ENCODE measurements around the gene CRACDL. TPM values are rescaled to one million over a fixed set of nuclear protein-coding genes. Genes with fewer than 3 reads are reported as not detected.

CRACDL gene
- total RNA-seq, 1 donor from 2014 or later = 6.2 TPM

DNA sequence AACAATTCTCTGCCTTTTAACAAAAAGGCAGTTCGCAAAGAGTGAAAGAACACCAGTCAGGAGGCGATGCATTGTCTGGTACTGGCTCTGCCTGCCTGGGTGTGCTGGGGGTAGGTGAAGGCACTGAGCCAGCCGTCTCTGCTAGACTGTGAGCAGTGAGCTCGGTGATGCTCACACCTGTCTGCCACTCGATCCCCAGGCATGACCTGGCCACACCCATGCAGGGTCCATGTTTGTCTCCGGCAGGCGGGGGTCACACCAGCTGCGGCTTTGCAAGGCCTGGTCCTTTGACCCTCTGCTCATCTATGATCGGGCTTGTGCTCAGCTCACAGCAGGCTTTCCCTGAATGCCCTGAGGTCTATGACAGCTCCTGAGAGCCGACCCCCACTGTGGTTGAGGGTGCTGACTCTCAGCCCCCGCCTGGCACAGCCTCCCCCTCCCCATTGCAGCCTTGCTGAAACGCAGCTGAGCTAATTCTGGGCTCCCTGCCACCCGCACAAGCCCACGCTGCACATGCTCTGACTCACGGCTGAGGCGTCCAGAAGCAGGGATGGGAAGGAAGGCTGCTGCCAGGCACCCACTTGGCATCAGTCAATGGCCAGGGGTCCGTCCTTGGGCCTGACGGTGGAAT, 23.7 kb downstream of the CRACDL start:
- Mint-ChIP-seq H3K27me3 (peaks cover 4% of the 10 kb centered on the region), H3K4me3 (no peak overlapping the region), H3K4me1 (ENCODE audit: unreplicated experiment) (peaks cover 24% of the 10 kb centered on the region), H3K36me3 (no peaks in the 10 kb centered on the region), H3K27ac (no peak overlapping the region), H3K9me3 (no peaks in the 10 kb centered on the region)
- DNase-seq (ENCODE audit: extremely low spot score, unreplicated experiment) = peak; percentile 61
- TF ChIP-seq, protein P1, sequence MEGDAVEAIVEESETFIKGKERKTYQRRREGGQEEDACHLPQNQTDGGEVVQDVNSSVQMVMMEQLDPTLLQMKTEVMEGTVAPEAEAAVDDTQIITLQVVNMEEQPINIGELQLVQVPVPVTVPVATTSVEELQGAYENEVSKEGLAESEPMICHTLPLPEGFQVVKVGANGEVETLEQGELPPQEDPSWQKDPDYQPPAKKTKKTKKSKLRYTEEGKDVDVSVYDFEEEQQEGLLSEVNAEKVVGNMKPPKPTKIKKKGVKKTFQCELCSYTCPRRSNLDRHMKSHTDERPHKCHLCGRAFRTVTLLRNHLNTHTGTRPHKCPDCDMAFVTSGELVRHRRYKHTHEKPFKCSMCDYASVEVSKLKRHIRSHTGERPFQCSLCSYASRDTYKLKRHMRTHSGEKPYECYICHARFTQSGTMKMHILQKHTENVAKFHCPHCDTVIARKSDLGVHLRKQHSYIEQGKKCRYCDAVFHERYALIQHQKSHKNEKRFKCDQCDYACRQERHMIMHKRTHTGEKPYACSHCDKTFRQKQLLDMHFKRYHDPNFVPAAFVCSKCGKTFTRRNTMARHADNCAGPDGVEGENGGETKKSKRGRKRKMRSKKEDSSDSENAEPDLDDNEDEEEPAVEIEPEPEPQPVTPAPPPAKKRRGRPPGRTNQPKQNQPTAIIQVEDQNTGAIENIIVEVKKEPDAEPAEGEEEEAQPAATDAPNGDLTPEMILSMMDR (conservative IDR thresholded peaks at IDR 0.05) = no peak

DNA sequence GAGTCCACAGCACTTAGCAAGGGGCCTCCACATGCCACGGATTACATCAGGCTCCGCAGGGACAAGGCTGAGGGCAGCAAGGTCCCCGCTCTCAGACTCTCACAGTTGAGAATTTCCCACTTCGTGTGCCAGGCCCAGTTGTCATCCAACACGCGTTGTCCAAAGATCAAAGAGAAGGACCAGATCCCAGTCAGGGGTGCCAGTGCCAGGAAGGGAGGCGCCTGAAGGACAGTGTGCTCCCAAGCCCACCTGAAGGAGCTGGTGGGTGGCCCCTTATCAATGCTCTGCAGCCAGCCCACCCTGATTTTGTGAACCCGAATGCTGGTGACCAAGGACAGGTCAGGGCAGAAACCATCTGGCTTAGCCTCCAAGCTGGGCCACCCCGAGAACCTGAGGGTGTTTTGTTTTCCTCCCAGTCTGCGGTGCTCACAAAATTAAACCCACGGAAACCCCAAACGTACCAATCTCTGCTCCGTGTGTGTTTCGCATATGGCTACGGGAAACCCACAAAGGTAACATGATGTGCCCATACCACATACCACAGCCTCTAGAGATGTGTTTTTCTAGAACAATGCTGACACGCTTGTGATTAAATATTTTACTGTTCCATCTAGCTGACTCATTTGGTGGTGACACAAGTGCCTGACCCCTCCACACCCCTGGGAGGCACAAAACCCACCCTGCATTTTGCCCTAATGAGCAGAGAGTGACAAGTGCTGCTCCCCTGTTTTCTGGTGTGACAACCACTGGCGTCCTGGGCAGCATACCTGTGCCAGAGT, 24.5 kb downstream of the CRACDL start:
- H3K4me1 Mint-ChIP-seq (ENCODE audit: unreplicated experiment) = peaks cover 24% of the 10 kb centered on the region
- no peaks in the 10 kb centered on the region for H3K9me3 Mint-ChIP-seq
- TF ChIP-seq, protein P1 (conservative IDR thresholded peaks at IDR 0.05) = no peak
- H3K27me3 Mint-ChIP-seq = peaks cover 4% of the 10 kb centered on the region
- no peak overlapping the region for H3K4me3 Mint-ChIP-seq
- peak overlapping the region; percentile 23 for H3K27ac Mint-ChIP-seq
- peak; percentile 45 for DNase-seq (ENCODE audit: extremely low spot score, unreplicated experiment)
- H3K36me3 Mint-ChIP-seq = no peaks in the 10 kb centered on the region

DNA sequence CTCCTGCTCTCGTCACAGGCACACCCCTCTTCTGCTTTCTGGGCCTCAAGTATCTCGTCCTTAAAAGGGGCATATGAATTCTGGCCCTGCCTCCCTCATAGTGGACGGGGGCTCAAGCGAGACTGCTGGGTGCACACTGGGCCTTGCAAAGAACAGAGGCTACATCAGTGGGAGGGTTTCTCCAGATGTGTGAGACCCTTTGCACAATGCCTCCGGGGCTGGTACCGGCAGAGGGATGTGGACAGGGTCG, 25.0 kb downstream of the CRACDL start:
- H3K4me1 Mint-ChIP-seq (ENCODE audit: unreplicated experiment) = peaks cover 24% of the 10 kb centered on the region
- H3K27me3 Mint-ChIP-seq = peaks cover 2% of the 10 kb centered on the region
- no peak overlapping the region for H3K4me3 Mint-ChIP-seq
- TF ChIP-seq, protein P1 (conservative IDR thresholded peaks at IDR 0.05) = no peak
- no peaks in the 10 kb centered on the region for H3K9me3 Mint-ChIP-seq
- peak overlapping the region; percentile 23 for H3K27ac Mint-ChIP-seq
- no peak for DNase-seq (ENCODE audit: extremely low spot score, unreplicated experiment)
- H3K36me3 Mint-ChIP-seq = no peaks in the 10 kb centered on the region

DNA sequence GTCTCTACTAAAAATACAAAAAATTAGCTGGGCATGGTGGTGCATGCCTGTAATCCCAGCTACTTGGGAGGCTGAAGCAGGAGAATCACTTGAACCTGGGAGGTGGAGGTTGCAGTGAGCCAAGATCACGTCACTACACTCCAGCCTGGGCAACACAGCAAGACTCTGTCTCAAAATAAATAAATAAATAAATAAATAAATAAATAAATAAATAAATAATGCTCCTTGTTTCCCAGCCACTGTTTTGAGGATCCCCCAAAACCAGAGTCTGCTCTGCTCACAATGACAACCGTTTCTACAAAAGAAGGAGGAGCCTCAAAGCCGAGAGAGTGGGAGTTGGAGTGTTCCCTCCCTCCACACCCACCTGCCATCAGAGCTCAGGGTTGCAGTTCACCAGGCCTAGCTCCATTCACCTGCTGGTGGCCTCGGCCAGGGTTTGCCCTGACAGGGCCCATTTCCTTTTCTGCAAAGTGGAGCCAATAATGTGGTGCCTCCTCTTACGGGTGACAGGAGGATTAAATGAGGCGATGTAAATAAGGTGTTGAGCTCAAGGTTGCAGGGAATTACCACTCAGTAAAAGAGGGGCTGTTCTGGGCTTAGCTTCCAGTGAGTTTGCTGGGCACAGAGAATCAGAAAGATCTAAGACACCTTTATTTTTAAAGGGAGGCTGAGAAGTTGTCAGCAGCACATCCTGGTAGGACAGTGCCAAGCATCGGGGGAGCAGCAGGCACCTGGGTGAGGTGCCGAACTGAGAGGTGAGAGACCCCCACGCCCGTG, 25.5 kb downstream of the CRACDL start:
- peak; percentile 43 for DNase-seq (ENCODE audit: extremely low spot score, unreplicated experiment)
- Mint-ChIP-seq H3K9me3 (no peaks in the 10 kb centered on the region), H3K4me1 (ENCODE audit: unreplicated experiment) (peaks cover 24% of the 10 kb centered on the region), H3K4me3 (no peak overlapping the region), H3K27me3 (no peaks in the 10 kb centered on the region), H3K27ac (no peak overlapping the region), H3K36me3 (no peaks in the 10 kb centered on the region)
- TF ChIP-seq, protein P1 (conservative IDR thresholded peaks at IDR 0.05) = no peak

DNA sequence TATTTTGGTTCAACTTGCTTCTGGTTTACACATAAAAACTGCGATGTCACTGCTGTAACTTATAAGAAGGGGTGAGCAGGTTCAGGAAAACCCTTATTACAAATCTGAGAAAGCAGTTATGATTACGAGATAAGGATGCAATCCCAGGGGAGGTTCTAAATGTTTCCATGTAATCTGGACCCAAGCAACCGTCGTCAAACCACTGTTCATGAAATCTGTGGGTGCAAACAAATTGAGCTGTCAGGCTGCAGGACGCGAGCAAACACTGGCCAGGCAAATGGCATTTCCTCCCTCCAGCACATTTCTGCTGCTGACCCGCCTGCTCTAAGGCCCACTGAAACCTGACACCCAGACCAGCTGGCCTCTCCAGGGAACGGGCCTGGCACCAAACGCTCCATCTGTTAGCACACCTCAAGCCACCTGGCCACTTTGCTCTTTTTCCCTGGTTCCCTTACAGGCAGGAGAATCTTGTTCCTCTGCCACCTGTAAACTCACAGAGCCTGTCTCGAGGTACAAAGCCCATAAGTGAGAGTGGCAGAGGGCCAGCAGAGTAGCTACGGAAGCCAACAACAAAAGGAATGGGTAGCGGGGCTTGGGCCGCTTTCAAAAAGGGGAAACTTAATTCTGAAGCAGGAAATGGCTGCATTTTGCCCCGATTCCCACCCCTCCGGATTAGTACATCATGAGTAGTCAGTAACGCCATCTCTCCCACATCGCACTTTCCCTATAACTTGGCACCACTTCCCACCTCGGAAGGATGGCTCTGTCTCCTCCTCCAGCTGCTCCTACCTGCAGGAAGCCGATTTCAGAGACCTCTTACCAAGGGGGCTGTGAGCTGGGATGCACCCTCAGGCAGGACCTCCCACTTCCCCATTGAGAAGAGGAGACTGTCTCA, 26.5 kb downstream of the CRACDL start:
- TF ChIP-seq, protein P1 (conservative IDR thresholded peaks at IDR 0.05) = no peak
- no peaks in the 10 kb centered on the region for H3K27me3 Mint-ChIP-seq
- no peaks in the 10 kb centered on the region for H3K9me3 Mint-ChIP-seq
- peak overlapping the region; percentile 42 for H3K4me3 Mint-ChIP-seq
- H3K27ac Mint-ChIP-seq = peak overlapping the region; percentile 82
- H3K4me1 Mint-ChIP-seq (ENCODE audit: unreplicated experiment) = peaks cover 26% of the 10 kb centered on the region
- DNase-seq (ENCODE audit: extremely low spot score, unreplicated experiment) = no peak
- H3K36me3 Mint-ChIP-seq = no peaks in the 10 kb centered on the region

Data from type B pancreatic cell (in vitro differentiated cells).